HCT116 (cell line): ENCODE data around the gene ATP8A2. TPM values are rescaled to one million over a fixed set of nuclear protein-coding genes. Genes with fewer than 3 reads are reported as not detected.

Source experiments
- ATAC-seq: fragments of 200-7000 bp; cut with Tn5 transposase; 2 replicates; pipeline ENCODE4 v1.9.1; 2020; ENCODE audit warnings: mild to moderate bottlenecking, moderate library complexity
- BruUV-seq: library from RNA; stranded (reverse); fragments of 400-500 nt; replicated peaks from 2 replicates; lab custom pipeline; 2021; lab: Mats Ljungman, UMichigan
- CTCF ChIA-PET: fragments of 300-600 bp; sonication (Branson Sonifier 250); formaldehyde crosslinking; loops from one replicate; lab custom pipeline; 2021; ENCODE audit warnings: antibody characterized with exemption; lab: Charles Lee
- POLR2A ChIA-PET: fragments of 300-600, 350-600 bp; sonication (Branson Sonifier 250); formaldehyde crosslinking; loops from one replicate; lab custom pipeline; 2021; ENCODE audit warnings: antibody characterized with exemption; lab: Charles Lee
- RAD21 ChIA-PET, 2 experiments: fragments of 300-600 bp; sonication (Branson Sonifier 250); formaldehyde crosslinking; loops; one replicate each; lab custom pipeline; 2023; ENCODE audit warnings: low total read pairs in 2 of 2; ENCODE audit not compliant: uncharacterized antibody in 2 of 2, unreplicated experiment in 2 of 2, low non-redundant PET in 1 of 2; lab: Charles Lee
- DNase-seq: peaks from one replicate; pipeline ENCODE4 v3.0.0-alpha.2; 2010; ENCODE audit warnings: low read depth, low spot score
- H2AFZ ChIP-seq: fragments of 200-600 bp; shearing (Covaris generic), sonication (generic); 2 replicates; pipeline ENCODE4 v1.6.1; 2017; ENCODE audit warnings: low read depth, mixed run types, mixed read lengths, antibody characterized with exemption, low read length; ENCODE audit not compliant: poor library complexity, severe bottlenecking
- H3K27ac ChIP-seq: 2 replicates; pipeline ENCODE4 v1.5.1; 2012; ENCODE audit warnings: low read depth, low read length
- H3K27me3 ChIP-seq: fragments of 200-600 bp; sonication (generic); 2 replicates; pipeline ENCODE4 v1.6.1; 2016; ENCODE audit warnings: mixed run types, low read length, mixed read lengths; ENCODE audit not compliant: insufficient read depth
- H3K36me3 ChIP-seq, 2 experiments: fragments of 200-500 bp in 1 of 2; fragments of 200-600 bp in 1 of 2; sonication (Bioruptor generic) in 1 of 2; sonication (generic) in 1 of 2; 2 replicates each; pipeline versions ENCODE4 v1.5.1 to v1.6.1; 2014 to 2016; ENCODE audit warnings: low read length in 2 of 2, inconsistent platforms in 1 of 2, mixed read lengths in 1 of 2, mixed run types in 1 of 2; ENCODE audit not compliant: insufficient read depth in 2 of 2, control insufficient read depth in 1 of 2
- H3K4me1 ChIP-seq, 2 experiments: fragments of 200-600 bp in 1 of 2; sonication (generic) in 1 of 2; 2 replicates each; pipeline versions ENCODE4 v1.5.1 to v1.6.1; 2012 to 2017; ENCODE audit warnings: low read length in 2 of 2, inconsistent platforms in 1 of 2, mild to moderate bottlenecking in 1 of 2, mixed read lengths in 1 of 2, mixed run types in 1 of 2, moderate library complexity in 1 of 2; ENCODE audit not compliant: insufficient read depth in 2 of 2, control insufficient read depth in 1 of 2
- H3K4me2 ChIP-seq: fragments of 200-600 bp; sonication (generic); 2 replicates; pipeline ENCODE4 v1.6.1; 2017; ENCODE audit warnings: mixed run types, low read length, mixed read lengths
- H3K4me3 ChIP-seq, 2 experiments: fragments of 200-600 bp in 1 of 2; sonication (generic) in 1 of 2; replicated peaks in 1 of 2; 2 replicates each; pipeline ENCODE4 v1.5.1; 2011 to 2016; ENCODE audit warnings: low read length in 2 of 2, control low read depth in 1 of 2, low read depth in 1 of 2, mild to moderate bottlenecking in 1 of 2, mixed read lengths in 1 of 2, mixed run types in 1 of 2
- H3K79me2 ChIP-seq: fragments of 200-600 bp; sonication (generic); 2 replicates; pipeline ENCODE4 v1.6.1; 2017; ENCODE audit warnings: mild to moderate bottlenecking, mixed run types, low read length, moderate library complexity, mixed read lengths; ENCODE audit not compliant: insufficient read depth
- H3K9ac ChIP-seq: fragments of 200-600 bp; sonication (generic); 2 replicates; pipeline ENCODE4 v1.6.1; 2016; ENCODE audit warnings: low read length, mixed read lengths
- H3K9me2 ChIP-seq: fragments of 200-600 bp; sonication (generic), shearing (Covaris generic); 2 replicates; pipeline ENCODE4 v1.6.1; 2017; ENCODE audit warnings: mixed run types, mild to moderate bottlenecking, moderate library complexity; ENCODE audit not compliant: insufficient read depth
- H3K9me3 ChIP-seq, 2 experiments: fragments of 200-500 bp in 1 of 2; fragments of 200-600 bp in 1 of 2; sonication (Bioruptor generic) in 1 of 2; sonication (generic) in 1 of 2; 2 replicates each; pipeline ENCODE4 v1.6.1; 2014 to 2017; ENCODE audit warnings: low read length in 2 of 2, mixed read lengths in 2 of 2, inconsistent platforms in 1 of 2, low read depth in 1 of 2, mild to moderate bottlenecking in 1 of 2, mixed run types in 1 of 2, moderate library complexity in 1 of 2; ENCODE audit not compliant: control insufficient read depth in 1 of 2, insufficient read depth in 1 of 2
- H4K20me1 ChIP-seq: fragments of 200-600 bp; sonication (generic), shearing (Covaris generic); 2 replicates; pipeline ENCODE4 v1.6.1; 2017; ENCODE audit warnings: mixed run types, mild to moderate bottlenecking, moderate library complexity; ENCODE audit not compliant: insufficient read depth
- CBX3 ChIP-seq: IDR thresholded peaks from 2 replicates; pipeline ENCODE4 v1.6.1; 2012; ENCODE audit warnings: low read depth
- CEBPB ChIP-seq: IDR thresholded peaks from 2 replicates; pipeline ENCODE4 v1.6.1; 2012; ENCODE audit warnings: low read depth
- EGR1 ChIP-seq: IDR thresholded peaks from 2 replicates; pipeline ENCODE4 v1.6.1; 2012; ENCODE audit warnings: low read depth
- EZH2phosphoT487 ChIP-seq: fragments of 200-600 bp; IDR thresholded peaks from 2 replicates; pipeline ENCODE4 v1.6.1; 2018; ENCODE audit warnings: antibody characterized with exemption, borderline replicate concordance
- FOSL1 ChIP-seq: IDR thresholded peaks from 2 replicates; pipeline ENCODE4 v1.6.1; 2012; ENCODE audit warnings: low read depth
- JUND ChIP-seq: IDR thresholded peaks from 2 replicates; pipeline ENCODE4 v1.6.1; 2012
- POLR2A ChIP-seq: IDR thresholded peaks from 2 replicates; pipeline ENCODE4 v1.7.0; 2011; ENCODE audit warnings: borderline replicate concordance; ENCODE audit not compliant: insufficient read depth, insufficient read length; ENCODE audit errors: extremely low read depth
- POLR2AphosphoS5 ChIP-seq: IDR thresholded peaks from 2 replicates; pipeline ENCODE4 v1.6.1; 2011; ENCODE audit warnings: mild to moderate bottlenecking, low read depth, low read length, moderate library complexity
- RAD21 ChIP-seq: IDR thresholded peaks from 2 replicates; pipeline ENCODE4 v1.6.1; 2012; ENCODE audit warnings: low read depth, mild to moderate bottlenecking
- SRF ChIP-seq: IDR thresholded peaks from 2 replicates; pipeline ENCODE4 v1.6.1; 2012; ENCODE audit warnings: low read depth
- TCF7L2 ChIP-seq: IDR thresholded peaks from 2 replicates; pipeline ENCODE4 v1.7.0; 2011; ENCODE audit warnings: borderline replicate concordance, inconsistent platforms; ENCODE audit not compliant: insufficient read depth, insufficient read length; ENCODE audit errors: extremely low read depth
- YY1 ChIP-seq: IDR thresholded peaks from 2 replicates; pipeline ENCODE4 v1.6.1; 2011; ENCODE audit warnings: low read length, low read depth, moderate library complexity, mild to moderate bottlenecking; ENCODE audit not compliant: insufficient replicate concordance; ENCODE audit errors: extremely low read depth
- intact Hi-C: fragments of 100-400 bp; cut with micrococcal nuclease; formaldehyde crosslinking; loops from 2 replicates; pipeline ENCODE4 v1.10.0; 2022
- total RNA-seq: library from RNA; stranded (reverse); gene quantifications from one replicate; pipeline ENCODE4 v1.2.1, GENCODE V29; 2021; ENCODE audit not compliant: unreplicated experiment
- TF ChIP-seq, protein P1 (sequence below): IDR thresholded peaks from 2 replicates; pipeline ENCODE4 v1.6.1; 2011; ENCODE audit warnings: mild to moderate bottlenecking, low read length, moderate library complexity; ENCODE audit not compliant: insufficient replicate concordance; ENCODE audit errors: extremely low read depth
- TF ChIP-seq, protein P2 (sequence below): IDR thresholded peaks from 2 replicates; pipeline ENCODE4 v1.6.1; 2012; ENCODE audit warnings: low read depth
- TF ChIP-seq, protein P3 (sequence below), 3 experiments: fragments of 200-600 bp in 1 of 3; sonication (generic) in 1 of 3; IDR thresholded peaks in 2 of 3; conservative IDR thresholded peaks in 1 of 3; 2 replicates each; pipeline ENCODE4 v1.5.1; 2012 to 2017; ENCODE audit warnings: low read depth in 2 of 3, low read length in 2 of 3, antibody characterized with exemption in 1 of 3, borderline replicate concordance in 1 of 3, control low read depth in 1 of 3, mild to moderate bottlenecking in 1 of 3, mixed read lengths in 1 of 3, mixed run types in 1 of 3, moderate library complexity in 1 of 3; ENCODE audit not compliant: insufficient read depth in 1 of 3
- TF ChIP-seq, protein P4 (sequence below): IDR thresholded peaks from 2 replicates; pipeline ENCODE4 v1.6.1; 2012

Gene ATP8A2
- total RNA-seq, 1 experiment from 2014 or later, result not detected

DNA sequence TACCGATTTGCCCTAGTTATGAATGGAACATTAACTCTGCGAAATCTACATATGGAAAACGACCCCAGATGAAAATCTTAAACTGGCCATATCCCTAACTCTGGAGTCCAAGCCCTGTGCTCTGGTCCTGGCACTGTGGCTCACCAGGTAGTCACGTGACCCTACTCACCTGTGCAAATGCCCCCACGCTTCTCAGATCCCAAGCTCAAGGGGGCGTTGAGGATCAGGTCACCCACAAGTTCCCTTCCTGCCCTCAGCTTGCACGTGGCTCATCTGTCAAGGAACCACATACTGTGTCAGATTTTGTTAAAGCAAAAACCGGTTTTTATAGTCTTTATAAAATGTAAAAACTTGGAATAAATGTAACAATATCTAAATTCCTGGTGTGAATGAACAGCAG is 356.0 kb downstream of the ATP8A2 start:
- H2AFZ ChIP-seq, result no peak overlapping the region

More for the DNA sequence above, 356.0 kb downstream of the ATP8A2 start:
- H3K27ac ChIP-seq, result no peak overlapping the region
- H3K79me2 ChIP-seq, result no peaks in the 10 kb centered on the region
- no TSS peak for BruUV-seq
- H4K20me1 ChIP-seq, result no peaks in the 10 kb centered on the region
- ChIA-PET RAD21 (no interaction called here), POLR2A (no interaction called here), CTCF (no interaction called here)
- TF ChIP-seq SRF (no peak), POLR2AphosphoS5 (no peak), JUND (no peak), RAD21 (no peak), TCF7L2 (no peak), CEBPB (no peak), EGR1 (no peak), FOSL1 (no peak), POLR2A (no peak), YY1 (no peak), CBX3 (no peak), EZH2phosphoT487 (no peak)
- TF ChIP-seq, protein P1, sequence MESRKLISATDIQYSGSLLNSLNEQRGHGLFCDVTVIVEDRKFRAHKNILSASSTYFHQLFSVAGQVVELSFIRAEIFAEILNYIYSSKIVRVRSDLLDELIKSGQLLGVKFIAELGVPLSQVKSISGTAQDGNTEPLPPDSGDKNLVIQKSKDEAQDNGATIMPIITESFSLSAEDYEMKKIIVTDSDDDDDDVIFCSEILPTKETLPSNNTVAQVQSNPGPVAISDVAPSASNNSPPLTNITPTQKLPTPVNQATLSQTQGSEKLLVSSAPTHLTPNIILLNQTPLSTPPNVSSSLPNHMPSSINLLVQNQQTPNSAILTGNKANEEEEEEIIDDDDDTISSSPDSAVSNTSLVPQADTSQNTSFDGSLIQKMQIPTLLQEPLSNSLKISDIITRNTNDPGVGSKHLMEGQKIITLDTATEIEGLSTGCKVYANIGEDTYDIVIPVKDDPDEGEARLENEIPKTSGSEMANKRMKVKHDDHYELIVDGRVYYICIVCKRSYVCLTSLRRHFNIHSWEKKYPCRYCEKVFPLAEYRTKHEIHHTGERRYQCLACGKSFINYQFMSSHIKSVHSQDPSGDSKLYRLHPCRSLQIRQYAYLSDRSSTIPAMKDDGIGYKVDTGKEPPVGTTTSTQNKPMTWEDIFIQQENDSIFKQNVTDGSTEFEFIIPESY, result no peak
- TF ChIP-seq, protein P2, sequence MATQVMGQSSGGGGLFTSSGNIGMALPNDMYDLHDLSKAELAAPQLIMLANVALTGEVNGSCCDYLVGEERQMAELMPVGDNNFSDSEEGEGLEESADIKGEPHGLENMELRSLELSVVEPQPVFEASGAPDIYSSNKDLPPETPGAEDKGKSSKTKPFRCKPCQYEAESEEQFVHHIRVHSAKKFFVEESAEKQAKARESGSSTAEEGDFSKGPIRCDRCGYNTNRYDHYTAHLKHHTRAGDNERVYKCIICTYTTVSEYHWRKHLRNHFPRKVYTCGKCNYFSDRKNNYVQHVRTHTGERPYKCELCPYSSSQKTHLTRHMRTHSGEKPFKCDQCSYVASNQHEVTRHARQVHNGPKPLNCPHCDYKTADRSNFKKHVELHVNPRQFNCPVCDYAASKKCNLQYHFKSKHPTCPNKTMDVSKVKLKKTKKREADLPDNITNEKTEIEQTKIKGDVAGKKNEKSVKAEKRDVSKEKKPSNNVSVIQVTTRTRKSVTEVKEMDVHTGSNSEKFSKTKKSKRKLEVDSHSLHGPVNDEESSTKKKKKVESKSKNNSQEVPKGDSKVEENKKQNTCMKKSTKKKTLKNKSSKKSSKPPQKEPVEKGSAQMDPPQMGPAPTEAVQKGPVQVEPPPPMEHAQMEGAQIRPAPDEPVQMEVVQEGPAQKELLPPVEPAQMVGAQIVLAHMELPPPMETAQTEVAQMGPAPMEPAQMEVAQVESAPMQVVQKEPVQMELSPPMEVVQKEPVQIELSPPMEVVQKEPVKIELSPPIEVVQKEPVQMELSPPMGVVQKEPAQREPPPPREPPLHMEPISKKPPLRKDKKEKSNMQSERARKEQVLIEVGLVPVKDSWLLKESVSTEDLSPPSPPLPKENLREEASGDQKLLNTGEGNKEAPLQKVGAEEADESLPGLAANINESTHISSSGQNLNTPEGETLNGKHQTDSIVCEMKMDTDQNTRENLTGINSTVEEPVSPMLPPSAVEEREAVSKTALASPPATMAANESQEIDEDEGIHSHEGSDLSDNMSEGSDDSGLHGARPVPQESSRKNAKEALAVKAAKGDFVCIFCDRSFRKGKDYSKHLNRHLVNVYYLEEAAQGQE, result no peak
- TF ChIP-seq, protein P3, sequence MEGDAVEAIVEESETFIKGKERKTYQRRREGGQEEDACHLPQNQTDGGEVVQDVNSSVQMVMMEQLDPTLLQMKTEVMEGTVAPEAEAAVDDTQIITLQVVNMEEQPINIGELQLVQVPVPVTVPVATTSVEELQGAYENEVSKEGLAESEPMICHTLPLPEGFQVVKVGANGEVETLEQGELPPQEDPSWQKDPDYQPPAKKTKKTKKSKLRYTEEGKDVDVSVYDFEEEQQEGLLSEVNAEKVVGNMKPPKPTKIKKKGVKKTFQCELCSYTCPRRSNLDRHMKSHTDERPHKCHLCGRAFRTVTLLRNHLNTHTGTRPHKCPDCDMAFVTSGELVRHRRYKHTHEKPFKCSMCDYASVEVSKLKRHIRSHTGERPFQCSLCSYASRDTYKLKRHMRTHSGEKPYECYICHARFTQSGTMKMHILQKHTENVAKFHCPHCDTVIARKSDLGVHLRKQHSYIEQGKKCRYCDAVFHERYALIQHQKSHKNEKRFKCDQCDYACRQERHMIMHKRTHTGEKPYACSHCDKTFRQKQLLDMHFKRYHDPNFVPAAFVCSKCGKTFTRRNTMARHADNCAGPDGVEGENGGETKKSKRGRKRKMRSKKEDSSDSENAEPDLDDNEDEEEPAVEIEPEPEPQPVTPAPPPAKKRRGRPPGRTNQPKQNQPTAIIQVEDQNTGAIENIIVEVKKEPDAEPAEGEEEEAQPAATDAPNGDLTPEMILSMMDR (IDR thresholded peaks at IDR 0.05 in 2 of 3, conservative IDR thresholded peaks at IDR 0.05 in 1 of 3; ENCODE audit: borderline replicate concordance in 1 of 3, insufficient read depth in 1 of 3, low read depth in 2 of 3, low read length in 2 of 3), result no peak
- TF ChIP-seq, protein P4, sequence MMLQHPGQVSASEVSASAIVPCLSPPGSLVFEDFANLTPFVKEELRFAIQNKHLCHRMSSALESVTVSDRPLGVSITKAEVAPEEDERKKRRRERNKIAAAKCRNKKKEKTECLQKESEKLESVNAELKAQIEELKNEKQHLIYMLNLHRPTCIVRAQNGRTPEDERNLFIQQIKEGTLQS, result no peak
- H3K4me2 ChIP-seq, result no peak overlapping the region
- no peaks in the 10 kb centered on the region for H3K9me2 ChIP-seq
- DNase-seq (no peak), ATAC-seq (no peak)
- no peaks in the 10 kb centered on the region for H3K36me3 ChIP-seq
- H3K4me3 ChIP-seq, result no peak overlapping the region
- no peak overlapping the region for H3K9ac ChIP-seq
- intact Hi-C loops, result no loop called here
- H3K27me3 ChIP-seq, result peaks cover 47% of the 10 kb centered on the region
- H3K9me3 ChIP-seq, result no peaks in the 10 kb centered on the region
- no peaks in the 10 kb centered on the region for H3K4me1 ChIP-seq
